ENCODE results near the gene CTPS2.
"Not testable (repeated sequence)": the region's sequence is repeated elsewhere in the genome, so short reads cannot be mapped to it uniquely, and the experiment has no call there.

Gene CTPS2

GRCh38 chrX:16712548-16713155, at the start of gene CTPS2:
Gene CTPS2, minus strand, starts transcription at chrX:16712669. Its CDS starts 9,767 bp downstream, at chrX:16702902.
- peak; percentile 4 to 15 (median 8) for DNase-seq

- DNase-seq, result not testable (repeated sequence)
Observed at GRCh38 chrX:16761500-16761899, 49.0 kb upstream of the CTPS2 start.

- no peak for DNase-seq
Observed at GRCh38 chrX:16756724-16757123, 44.3 kb upstream of the CTPS2 start.

GRCh38 chrX:16754019-16754418, 41.5 kb upstream of the CTPS2 start:
- no peak for DNase-seq

GRCh38 chrX:16750136-16750535, 37.7 kb upstream of the CTPS2 start:
- DNase-seq, result no peak

- no peak for DNase-seq
Observed at GRCh38 chrX:16748425-16748824, 36.0 kb upstream of the CTPS2 start.

GRCh38 chrX:16745659-16746058, 33.2 kb upstream of the CTPS2 start:
- no peak for DNase-seq

- DNase-seq, result no peak
Observed at GRCh38 chrX:16745102-16745501, 32.6 kb upstream of the CTPS2 start.

GRCh38 chrX:16743604-16744325, 31.3 kb upstream of the CTPS2 start:
- no peak for DNase-seq

- no peak for DNase-seq
Observed at GRCh38 chrX:16739574-16739973, 27.1 kb upstream of the CTPS2 start.

GRCh38 chrX:16737024-16737423, 24.6 kb upstream of the CTPS2 start:
- DNase-seq, result no peak

- no peak for DNase-seq
Observed at GRCh38 chrX:16733013-16733412, 20.5 kb upstream of the CTPS2 start.

- DNase-seq, result no peak
Observed at GRCh38 chrX:16730450-16730849, 18.0 kb upstream of the CTPS2 start.

- DNase-seq, result no peak
Observed at GRCh38 chrX:16727637-16728036, 15.2 kb upstream of the CTPS2 start.

- DNase-seq, result not testable (repeated sequence)
Observed at GRCh38 chrX:16726347-16726988, 14.0 kb upstream of the CTPS2 start.

- no peak for DNase-seq
Observed at GRCh38 chrX:16725072-16725471, 12.6 kb upstream of the CTPS2 start.

GRCh38 chrX:16722481-16722880, 10.0 kb upstream of the CTPS2 start:
- DNase-seq, result no peak

- DNase-seq, result peak; percentile 69 to 81 (median 76)
Observed at GRCh38 chrX:16719334-16720084, 7.0 kb upstream of the CTPS2 start, which contains the start of gene SYAP1. Gene SYAP1, plus strand, starts transcription at chrX:16719612. Its CDS starts 113 bp downstream, at chrX:16719725.

- no peak for DNase-seq
Observed at GRCh38 chrX:16718824-16719333, 6.4 kb upstream of the CTPS2 start.

- DNase-seq, result not testable (repeated sequence)
Observed at GRCh38 chrX:16716451-16716850, 4.0 kb upstream of the CTPS2 start.

GRCh38 chrX:16715638-16716037, 3.2 kb upstream of the CTPS2 start:
- DNase-seq, result not testable (repeated sequence)

GRCh38 chrX:16714504-16714903, 2.0 kb upstream of the CTPS2 start:
- DNase-seq, result no peak
